Activated CD4-positive, alpha-beta T cell treated with anti-CD3 and anti-CD28 coated beads for 36 hours (primary cell): ENCODE data around the gene MAS1. TPM values are rescaled to one million over a fixed set of nuclear protein-coding genes. Genes with fewer than 3 reads are reported as not detected.

Experiments used
- ATAC-seq: fragments of 200-7000 bp; cut with Tn5 transposase; one replicate; pipeline ENCODE4 v1.10.0; 2021; ENCODE audit warnings: mild to moderate bottlenecking, moderate library complexity
- CTCF ChIA-PET: fragments of 350-600 bp; sonication (Branson Sonifier 250); formaldehyde crosslinking; loops from one replicate; lab custom pipeline; 2021; ENCODE audit warnings: antibody characterized with exemption; lab: Charles Lee
- POLR2A ChIA-PET: fragments of 350-600 bp; sonication (Branson Sonifier 250); formaldehyde crosslinking; loops from one replicate; lab custom pipeline; 2021; ENCODE audit warnings: antibody characterized with exemption, inconsistent platforms; lab: Charles Lee
- DNase-seq: peaks from one replicate; pipeline ENCODE4 v3.0.0-alpha.2; 2020
- H3K27ac Mint-ChIP-seq: one replicate; pipeline ENCODE4 v1.8.0; 2021; ENCODE audit warnings: mixed read lengths
- H3K27me3 Mint-ChIP-seq: one replicate; pipeline ENCODE4 v1.8.0; 2021; ENCODE audit warnings: mixed read lengths
- H3K36me3 Mint-ChIP-seq: one replicate; pipeline ENCODE4 v1.8.0; 2021; ENCODE audit warnings: low read depth, mixed read lengths
- H3K4me1 Mint-ChIP-seq: one replicate; pipeline ENCODE4 v1.8.0; 2021; ENCODE audit warnings: mixed read lengths
- H3K4me3 Mint-ChIP-seq: one replicate; pipeline ENCODE4 v1.8.0; 2021; ENCODE audit warnings: mild to moderate bottlenecking, moderate library complexity, mixed read lengths
- H3K9me3 Mint-ChIP-seq: one replicate; pipeline ENCODE4 v1.8.0; 2021; ENCODE audit warnings: low read depth, mixed read lengths
- intact Hi-C, 2 experiments: fragments of 100-400 bp; cut with DNase I in 1 of 2; cut with micrococcal nuclease in 1 of 2; formaldehyde crosslinking; loops; one replicate each; pipeline versions ENCODE4 v1.14.2 to v1.15.1; 2022 to 2024; cut with DNase I, micrococcal nuclease
- total RNA-seq, 2 experiments: library from RNA; stranded (reverse); gene quantifications; one replicate each; pipeline ENCODE4 v1.2.3, GENCODE V29; 2021

MAS1 gene
- total RNA-seq, 2 experiments from 2014 or later = not detected

GRCh38 chr6:159880412-159880975 is 10.3 kb upstream of the MAS1 start:
- ChIA-PET POLR2A (no interaction called here), CTCF (no interaction called here)
- no peak for ATAC-seq
- no peaks in the 10 kb centered on the region for H3K9me3 Mint-ChIP-seq
- intact Hi-C loops = no loop called here
- H3K36me3 Mint-ChIP-seq = no peaks in the 10 kb centered on the region
- H3K27ac Mint-ChIP-seq = no peak overlapping the region
- H3K4me3 Mint-ChIP-seq = no peak overlapping the region
- DNase-seq = no peak
- peaks cover 4% of the 10 kb centered on the region for H3K27me3 Mint-ChIP-seq
- H3K4me1 Mint-ChIP-seq = no peaks in the 10 kb centered on the region

DNA sequence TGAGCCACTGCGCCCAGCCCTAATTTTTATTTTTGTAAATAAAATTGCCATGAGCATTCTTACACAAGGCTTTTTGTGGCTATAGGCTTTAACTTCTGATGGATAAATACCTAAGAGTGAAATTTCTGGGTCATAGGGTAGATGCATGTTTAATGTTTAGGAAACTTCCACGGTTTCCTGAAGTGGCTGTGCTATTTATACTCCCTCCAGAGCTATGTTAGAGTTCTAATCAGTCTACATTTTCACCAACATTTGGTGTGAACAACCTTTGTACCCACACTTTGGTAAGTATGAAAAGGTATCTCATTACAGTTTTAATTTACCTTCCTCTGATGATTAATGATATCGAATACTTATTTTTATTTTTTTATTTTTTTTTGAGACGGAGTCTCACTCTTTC is 6.1 kb upstream of the MAS1 start:
- Mint-ChIP-seq H3K27ac (no peak overlapping the region), H3K36me3 (no peaks in the 10 kb centered on the region), H3K4me3 (no peak overlapping the region), H3K9me3 (no peaks in the 10 kb centered on the region), H3K4me1 (no peaks in the 10 kb centered on the region), H3K27me3 (peaks cover 18% of the 10 kb centered on the region)
- intact Hi-C loops = no loop called here
- ATAC-seq (no peak), DNase-seq (no peak)
- CTCF ChIA-PET = no interaction called here
- POLR2A ChIA-PET = no interaction called here

GRCh38 chr6:159886270-159886669 is 4.5 kb upstream of the MAS1 start:
- POLR2A ChIA-PET = no interaction called here
- intact Hi-C loops = no loop called here

DNA sequence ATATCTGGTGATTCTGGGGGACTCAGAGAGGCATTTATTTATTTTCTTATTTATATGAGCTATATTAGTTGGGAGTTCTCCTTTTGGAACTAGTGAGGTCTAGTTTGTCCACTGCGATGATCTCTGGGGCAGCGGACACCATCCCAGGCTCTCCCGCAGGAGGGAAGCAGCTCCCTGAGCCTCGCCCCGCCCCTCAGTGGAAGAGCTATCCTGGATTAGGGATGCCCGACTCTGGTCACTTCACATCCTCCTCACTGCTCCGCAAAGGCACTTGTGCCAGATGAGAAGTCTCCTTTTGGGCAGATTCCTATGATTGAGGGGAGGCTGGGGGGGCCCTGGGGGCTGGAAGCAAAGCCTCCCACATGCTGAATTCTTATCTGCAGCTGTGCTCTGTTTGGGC is 3.6 kb upstream of the MAS1 start:
- H3K9me3 Mint-ChIP-seq = no peaks in the 10 kb centered on the region
- H3K4me1 Mint-ChIP-seq = no peaks in the 10 kb centered on the region
- H3K27ac Mint-ChIP-seq = no peak overlapping the region
- ChIA-PET CTCF (no interaction called here), POLR2A (no interaction called here)
- intact Hi-C loops = no loop called here
- peaks cover 26% of the 10 kb centered on the region for H3K27me3 Mint-ChIP-seq
- no peaks in the 10 kb centered on the region for H3K36me3 Mint-ChIP-seq
- H3K4me3 Mint-ChIP-seq = no peak overlapping the region
- ATAC-seq (no peak), DNase-seq (no peak)

More at GRCh38 chr6:159886270-159886669, 4.5 kb upstream of the MAS1 start:
- H3K36me3 Mint-ChIP-seq = no peaks in the 10 kb centered on the region
- no peaks in the 10 kb centered on the region for H3K9me3 Mint-ChIP-seq
- CTCF ChIA-PET = no interaction called here
- DNase-seq (no peak), ATAC-seq (no peak)
- no peaks in the 10 kb centered on the region for H3K4me1 Mint-ChIP-seq
- H3K4me3 Mint-ChIP-seq = no peak overlapping the region
- no peak overlapping the region for H3K27ac Mint-ChIP-seq
- peaks cover 26% of the 10 kb centered on the region for H3K27me3 Mint-ChIP-seq

DNA sequence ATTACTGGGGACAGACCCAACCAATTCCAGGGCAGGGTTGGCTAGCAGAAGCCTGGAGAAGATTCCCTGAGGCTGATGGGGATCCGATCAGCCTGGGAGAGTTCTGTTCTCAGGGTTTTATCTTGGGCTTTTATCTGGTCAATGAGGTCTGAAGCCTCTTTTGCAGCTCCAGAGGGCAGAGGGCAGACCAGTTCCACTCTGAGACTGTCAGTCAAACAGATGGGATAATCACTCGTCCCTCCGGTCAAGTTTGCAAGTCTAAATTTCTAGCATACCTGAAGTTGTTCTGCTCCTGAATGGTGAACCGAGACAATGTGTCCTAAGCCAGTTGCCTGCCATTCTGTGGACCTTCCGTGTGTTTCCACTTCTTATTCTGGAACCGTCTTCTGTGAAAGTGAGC is 3.0 kb upstream of the MAS1 start:
- CTCF ChIA-PET = no interaction called here

DNA sequence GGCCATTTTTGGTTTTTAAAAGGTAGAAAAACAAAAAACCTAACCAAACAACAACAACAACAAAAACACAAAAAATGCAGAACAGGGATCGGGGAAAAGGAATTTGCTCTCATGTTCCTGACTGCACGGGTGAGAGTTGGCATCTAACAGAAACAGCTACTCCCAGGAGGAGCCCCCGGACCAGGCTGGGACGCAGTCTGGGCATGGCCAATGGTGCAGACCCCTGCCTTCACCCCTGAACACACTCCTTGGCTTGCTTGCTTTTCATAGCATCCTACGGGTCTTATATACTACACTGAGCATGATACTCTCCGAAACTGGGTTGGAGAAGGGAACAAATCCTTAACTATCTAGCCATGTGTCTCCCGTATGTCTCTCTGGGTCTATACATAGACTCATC is 587 bp upstream of the MAS1 start:
- no peaks in the 10 kb centered on the region for H3K4me1 Mint-ChIP-seq

More for the DNA sequence above, 3.0 kb upstream of the MAS1 start:
- intact Hi-C loops = no loop called here
- Mint-ChIP-seq H3K4me1 (no peaks in the 10 kb centered on the region), H3K27ac (no peak overlapping the region), H3K27me3 (peaks cover 26% of the 10 kb centered on the region), H3K4me3 (no peak overlapping the region), H3K9me3 (no peaks in the 10 kb centered on the region), H3K36me3 (no peaks in the 10 kb centered on the region)
- POLR2A ChIA-PET = no interaction called here
- ATAC-seq (no peak), DNase-seq (no peak)

GRCh38 chr6:159892053-159892452 is 1.3 kb downstream of the MAS1 start:
- ChIA-PET CTCF (no interaction called here), POLR2A (no interaction called here)
- Mint-ChIP-seq H3K9me3 (no peaks in the 10 kb centered on the region), H3K4me3 (no peak overlapping the region), H3K36me3 (no peaks in the 10 kb centered on the region), H3K27ac (no peak overlapping the region), H3K4me1 (no peaks in the 10 kb centered on the region), H3K27me3 (peaks cover 29% of the 10 kb centered on the region)
- no peak for ATAC-seq
- no peak for DNase-seq
- intact Hi-C loops = no loop called here

More for the DNA sequence above, 587 bp upstream of the MAS1 start:
- ChIA-PET CTCF (interaction anchor here (0.5 kb wide), 1 partner anchor 45 kb away, joined by 3 read pairs; no protein-coding TSS in a partner anchor), POLR2A (no interaction called here)
- H3K9me3 Mint-ChIP-seq = no peaks in the 10 kb centered on the region
- no peak overlapping the region for H3K27ac Mint-ChIP-seq
- no peaks in the 10 kb centered on the region for H3K36me3 Mint-ChIP-seq
- H3K27me3 Mint-ChIP-seq = peaks cover 32% of the 10 kb centered on the region
- no peak for DNase-seq
- intact Hi-C loops = no loop called here
- no peak for ATAC-seq
- no peak overlapping the region for H3K4me3 Mint-ChIP-seq

GRCh38 chr6:159893064-159893463 is 2.3 kb downstream of the MAS1 start:
- Mint-ChIP-seq H3K4me3 (no peak overlapping the region), H3K4me1 (no peaks in the 10 kb centered on the region), H3K9me3 (no peaks in the 10 kb centered on the region), H3K36me3 (no peaks in the 10 kb centered on the region), H3K27ac (no peak overlapping the region), H3K27me3 (peaks cover 21% of the 10 kb centered on the region)
- ATAC-seq = no peak
- CTCF ChIA-PET = no interaction called here
- POLR2A ChIA-PET = no interaction called here
- DNase-seq = no peak
- intact Hi-C loops = no loop called here

- H3K27ac Mint-ChIP-seq = no peak overlapping the region
- ChIA-PET POLR2A (no interaction called here), CTCF (no interaction called here)
- H3K4me3 Mint-ChIP-seq = no peak overlapping the region
- H3K36me3 Mint-ChIP-seq = no peaks in the 10 kb centered on the region
- intact Hi-C loops = no loop called here
- H3K27me3 Mint-ChIP-seq = peaks cover 16% of the 10 kb centered on the region
- ATAC-seq (no peak), DNase-seq (no peak)
- no peaks in the 10 kb centered on the region for H3K9me3 Mint-ChIP-seq
- no peaks in the 10 kb centered on the region for H3K4me1 Mint-ChIP-seq
Observed at GRCh38 chr6:159894991-159895390, 4.2 kb downstream of the MAS1 start.

DNA sequence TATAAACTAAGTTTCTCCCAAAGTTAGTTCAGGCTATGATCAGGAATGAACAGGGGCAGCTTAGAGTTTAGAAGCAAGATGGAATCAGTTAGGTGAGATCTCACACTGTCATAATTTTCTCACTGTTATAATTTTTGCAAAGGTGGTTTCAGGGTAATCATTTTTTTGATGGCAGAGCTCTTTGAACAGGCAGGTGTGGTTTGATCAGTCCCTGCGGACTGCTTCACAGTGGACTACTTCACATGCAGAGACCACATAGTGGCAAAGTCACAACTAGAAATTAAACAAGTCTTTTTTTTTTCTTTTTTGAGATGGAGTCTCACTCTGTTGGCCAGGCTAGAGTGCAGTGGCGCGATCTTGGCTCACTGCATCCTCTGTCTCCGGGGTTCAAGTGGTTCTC is 6.8 kb downstream of the MAS1 start:
- ChIA-PET CTCF (no interaction called here), POLR2A (interaction anchor here (0.7 kb wide), 1 partner anchor 489 kb away, joined by 3 read pairs; no protein-coding TSS in a partner anchor)
- ATAC-seq (no peak), DNase-seq (no peak)
- Mint-ChIP-seq H3K9me3 (no peaks in the 10 kb centered on the region), H3K4me3 (no peak overlapping the region), H3K27me3 (peaks cover 5% of the 10 kb centered on the region), H3K4me1 (no peaks in the 10 kb centered on the region), H3K27ac (no peak overlapping the region), H3K36me3 (no peaks in the 10 kb centered on the region)
- intact Hi-C loops = no loop called here

DNA sequence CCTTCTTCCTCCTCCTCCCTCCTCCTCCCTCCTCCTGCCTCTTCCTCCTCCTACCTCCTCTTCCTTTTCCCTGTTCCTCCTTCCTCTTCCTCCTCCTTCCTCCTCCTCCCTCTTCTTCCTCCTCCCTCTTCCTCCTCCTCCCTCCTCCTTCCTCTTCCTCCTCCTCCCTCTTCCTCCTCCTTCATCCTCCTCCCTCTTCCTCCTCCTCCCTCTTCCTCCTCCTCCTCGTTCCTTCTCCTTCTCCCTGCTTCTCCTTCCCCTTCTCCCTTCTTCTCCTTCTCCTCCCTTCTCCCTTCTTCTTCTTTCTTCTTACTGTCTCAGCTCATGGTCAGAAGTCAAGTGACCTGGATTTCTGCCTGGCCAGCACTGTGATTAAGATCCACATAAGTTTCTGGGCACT is 7.7 kb downstream of the MAS1 start:
- CTCF ChIA-PET = no interaction called here
- POLR2A ChIA-PET = no interaction called here
- H3K36me3 Mint-ChIP-seq = no peaks in the 10 kb centered on the region
- DNase-seq (no peak), ATAC-seq (no peak)
- intact Hi-C loops = no loop called here
- H3K4me1 Mint-ChIP-seq = no peaks in the 10 kb centered on the region
- H3K27me3 Mint-ChIP-seq = no peaks in the 10 kb centered on the region
- no peak overlapping the region for H3K4me3 Mint-ChIP-seq
- H3K9me3 Mint-ChIP-seq = no peaks in the 10 kb centered on the region
- no peak overlapping the region for H3K27ac Mint-ChIP-seq

GRCh38 chr6:159899994-159900745 is 9.4 kb downstream of the MAS1 start:
- ATAC-seq = no peak
- Mint-ChIP-seq H3K36me3 (no peaks in the 10 kb centered on the region), H3K27ac (no peak overlapping the region), H3K4me1 (no peaks in the 10 kb centered on the region), H3K4me3 (no peak overlapping the region), H3K27me3 (no peaks in the 10 kb centered on the region), H3K9me3 (no peaks in the 10 kb centered on the region)
- DNase-seq = no peak
- intact Hi-C loops = no loop called here
- ChIA-PET CTCF (no interaction called here), POLR2A (no interaction called here)
